Measurements from ENCODE around the gene GTF3C2. TPM values are rescaled to one million over a fixed set of nuclear protein-coding genes. Genes with fewer than 3 reads are reported as not detected.
A peak's percentile ranks its signal among the peaks of the same experiment; 100 is the strongest.

The GTF3C2 gene
- total and polyA plus RNA-seq, 2 of the 13 experiments (the other 11 are each of a cell fraction or from before 2014, with no cell fraction given) = 77.5 to 130 TPM

DNA sequence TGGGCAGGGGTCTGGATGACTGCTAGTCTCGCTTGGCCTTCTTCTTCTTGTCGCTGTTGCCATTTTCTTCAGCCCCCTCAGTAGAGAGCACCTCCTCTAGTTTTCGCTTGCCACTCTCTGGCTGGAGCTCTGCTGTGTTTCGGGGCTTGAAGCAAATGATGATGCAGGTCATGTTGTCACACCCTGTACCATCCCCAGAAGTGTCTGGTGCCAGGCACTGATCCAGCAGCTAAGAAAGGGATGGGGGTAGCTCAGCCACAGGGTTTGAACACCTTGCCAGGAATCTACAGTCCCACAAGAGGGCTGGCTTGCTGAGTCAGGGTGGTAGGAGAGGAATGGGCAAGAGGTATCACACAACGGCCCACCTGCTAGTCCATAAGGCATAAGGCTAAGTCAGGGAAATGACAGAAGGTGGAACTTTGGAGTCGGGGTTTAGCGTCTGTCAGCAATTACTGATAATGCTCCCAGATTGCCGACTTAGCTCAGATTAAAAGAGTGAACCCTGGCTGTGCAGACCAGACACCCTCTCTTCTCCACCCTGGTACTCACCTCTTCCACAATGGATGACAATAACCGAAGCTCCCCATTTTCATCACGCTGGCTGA lies 25.1 kb upstream of the GTF3C2 start:
- FAIRE-seq = no peak
- H3K4me2 ChIP-seq (ENCODE audit: low read depth, low read length) = no peak overlapping the region
- ChIA-PET CTCF (ENCODE audit: low intra/inter-chr PET ratio, low total read pairs) (no interaction called here), POLR2A (interaction anchor here (3.9 kb wide), 1 partner anchor 11 kb away, joined by 38 read pairs; the partner anchor contains the start of genes EIF2B4 and SNX17)
- in situ Hi-C loops (cut with HindIII; ENCODE audit: extremely low pct_ligation_motif_present, low pct_unique_long_range_greater_than_20kb) = no loop called here
- peaks cover 3% of the 10 kb centered on the region; the same call in 1 of the 2 replicates for H4K20me1 ChIP-seq (ENCODE audit: insufficient read depth, low read length)
- ATAC-seq = no peak
- intact Hi-C loops (cut with micrococcal nuclease; ENCODE audit: unreplicated experiment) = no loop called here
- BruUV-seq (replicated peaks) = TSS peak; percentile 71
- no peak overlapping the region for H3K4me3 ChIP-seq (replicated peaks in 1 of 3; ENCODE audit: insufficient read depth in 1 of 3, low read depth in 2 of 3, low read length in 3 of 3)
- no peaks in the 10 kb centered on the region for H3K27me3 ChIP-seq (ENCODE audit: control insufficient read depth in 1 of 2, insufficient read depth in 2 of 2, low read length in 2 of 2)
- H3K79me2 ChIP-seq (ENCODE audit: insufficient read depth, low read length) = peaks cover 3% of the 10 kb centered on the region
- H2AFZ ChIP-seq (ENCODE audit: low read length) = no peak overlapping the region
- no peak overlapping the region for H3K9ac ChIP-seq (ENCODE audit: insufficient read depth, low read depth, low read length)
- peak overlapping the region; percentile 61 for H3K27ac ChIP-seq (ENCODE audit: extremely low read length, insufficient read depth, low read length)
- DNase-seq (ENCODE audit: low spot score) = no peak
- WGBS (ENCODE audit: low lambda C conversion rate) = 96% methylated on average over 10 of the region's 10 CpGs
- H3K4me1 ChIP-seq (ENCODE audit: insufficient read depth, low read length) = peaks cover 26% of the 10 kb centered on the region
- H3K9me3 ChIP-seq (ENCODE audit: low read length) = no peaks in the 10 kb centered on the region
- H3K36me3 ChIP-seq (replicated peaks in 1 of 2; ENCODE audit: control insufficient read depth in 1 of 2, insufficient read depth in 2 of 2, low read length in 2 of 2) = peaks cover 39 to 69% of the 10 kb centered on the region in 2 experiments
- TF ChIP-seq ZNF709 (CRISPR knock-in tag; IDR thresholded peaks at IDR 0.05) (no peak), NCOR1 (IDR thresholded peaks at IDR 0.05; ENCODE audit: borderline replicate concordance, low read length) (no peak), FOXA3 (CRISPR knock-in tag; IDR thresholded peaks at IDR 0.05) (no peak), ZNF431 (CRISPR knock-in tag; IDR thresholded peaks at IDR 0.05; ENCODE audit: borderline replicate concordance, low read depth) (no peak), NKX3-1 (CRISPR knock-in tag; IDR thresholded peaks at IDR 0.05) (no peak), CCAR2 (optimal IDR thresholded peaks at IDR 0.05; ENCODE audit: low read depth, low read length) (no peak), ZNF543 (CRISPR knock-in tag; IDR thresholded peaks at IDR 0.05) (no peak), TBX3 (IDR thresholded peaks at IDR 0.05; ENCODE audit: borderline replicate concordance) (no peak)
- TF ChIP-seq, protein P1, sequence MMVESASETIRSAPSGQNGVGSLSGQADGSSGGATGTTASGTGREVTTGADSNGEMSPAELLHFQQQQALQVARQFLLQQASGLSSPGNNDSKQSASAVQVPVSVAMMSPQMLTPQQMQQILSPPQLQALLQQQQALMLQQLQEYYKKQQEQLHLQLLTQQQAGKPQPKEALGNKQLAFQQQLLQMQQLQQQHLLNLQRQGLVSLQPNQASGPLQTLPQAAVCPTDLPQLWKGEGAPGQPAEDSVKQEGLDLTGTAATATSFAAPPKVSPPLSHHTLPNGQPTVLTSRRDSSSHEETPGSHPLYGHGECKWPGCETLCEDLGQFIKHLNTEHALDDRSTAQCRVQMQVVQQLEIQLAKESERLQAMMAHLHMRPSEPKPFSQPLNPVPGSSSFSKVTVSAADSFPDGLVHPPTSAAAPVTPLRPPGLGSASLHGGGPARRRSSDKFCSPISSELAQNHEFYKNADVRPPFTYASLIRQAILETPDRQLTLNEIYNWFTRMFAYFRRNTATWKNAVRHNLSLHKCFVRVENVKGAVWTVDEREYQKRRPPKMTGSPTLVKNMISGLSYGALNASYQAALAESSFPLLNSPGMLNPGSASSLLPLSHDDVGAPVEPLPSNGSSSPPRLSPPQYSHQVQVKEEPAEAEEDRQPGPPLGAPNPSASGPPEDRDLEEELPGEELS (CRISPR knock-in tag; IDR thresholded peaks at IDR 0.05) = no peak
- TF ChIP-seq, protein P2, sequence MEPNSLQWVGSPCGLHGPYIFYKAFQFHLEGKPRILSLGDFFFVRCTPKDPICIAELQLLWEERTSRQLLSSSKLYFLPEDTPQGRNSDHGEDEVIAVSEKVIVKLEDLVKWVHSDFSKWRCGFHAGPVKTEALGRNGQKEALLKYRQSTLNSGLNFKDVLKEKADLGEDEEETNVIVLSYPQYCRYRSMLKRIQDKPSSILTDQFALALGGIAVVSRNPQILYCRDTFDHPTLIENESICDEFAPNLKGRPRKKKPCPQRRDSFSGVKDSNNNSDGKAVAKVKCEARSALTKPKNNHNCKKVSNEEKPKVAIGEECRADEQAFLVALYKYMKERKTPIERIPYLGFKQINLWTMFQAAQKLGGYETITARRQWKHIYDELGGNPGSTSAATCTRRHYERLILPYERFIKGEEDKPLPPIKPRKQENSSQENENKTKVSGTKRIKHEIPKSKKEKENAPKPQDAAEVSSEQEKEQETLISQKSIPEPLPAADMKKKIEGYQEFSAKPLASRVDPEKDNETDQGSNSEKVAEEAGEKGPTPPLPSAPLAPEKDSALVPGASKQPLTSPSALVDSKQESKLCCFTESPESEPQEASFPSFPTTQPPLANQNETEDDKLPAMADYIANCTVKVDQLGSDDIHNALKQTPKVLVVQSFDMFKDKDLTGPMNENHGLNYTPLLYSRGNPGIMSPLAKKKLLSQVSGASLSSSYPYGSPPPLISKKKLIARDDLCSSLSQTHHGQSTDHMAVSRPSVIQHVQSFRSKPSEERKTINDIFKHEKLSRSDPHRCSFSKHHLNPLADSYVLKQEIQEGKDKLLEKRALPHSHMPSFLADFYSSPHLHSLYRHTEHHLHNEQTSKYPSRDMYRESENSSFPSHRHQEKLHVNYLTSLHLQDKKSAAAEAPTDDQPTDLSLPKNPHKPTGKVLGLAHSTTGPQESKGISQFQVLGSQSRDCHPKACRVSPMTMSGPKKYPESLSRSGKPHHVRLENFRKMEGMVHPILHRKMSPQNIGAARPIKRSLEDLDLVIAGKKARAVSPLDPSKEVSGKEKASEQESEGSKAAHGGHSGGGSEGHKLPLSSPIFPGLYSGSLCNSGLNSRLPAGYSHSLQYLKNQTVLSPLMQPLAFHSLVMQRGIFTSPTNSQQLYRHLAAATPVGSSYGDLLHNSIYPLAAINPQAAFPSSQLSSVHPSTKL (CRISPR knock-in tag; IDR thresholded peaks at IDR 0.05) = no peak
- TF ChIP-seq, protein P3, sequence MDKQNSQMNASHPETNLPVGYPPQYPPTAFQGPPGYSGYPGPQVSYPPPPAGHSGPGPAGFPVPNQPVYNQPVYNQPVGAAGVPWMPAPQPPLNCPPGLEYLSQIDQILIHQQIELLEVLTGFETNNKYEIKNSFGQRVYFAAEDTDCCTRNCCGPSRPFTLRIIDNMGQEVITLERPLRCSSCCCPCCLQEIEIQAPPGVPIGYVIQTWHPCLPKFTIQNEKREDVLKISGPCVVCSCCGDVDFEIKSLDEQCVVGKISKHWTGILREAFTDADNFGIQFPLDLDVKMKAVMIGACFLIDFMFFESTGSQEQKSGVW (CRISPR knock-in tag; IDR thresholded peaks at IDR 0.05; ENCODE audit: borderline replicate concordance) = no peak
- TF ChIP-seq, protein P4, sequence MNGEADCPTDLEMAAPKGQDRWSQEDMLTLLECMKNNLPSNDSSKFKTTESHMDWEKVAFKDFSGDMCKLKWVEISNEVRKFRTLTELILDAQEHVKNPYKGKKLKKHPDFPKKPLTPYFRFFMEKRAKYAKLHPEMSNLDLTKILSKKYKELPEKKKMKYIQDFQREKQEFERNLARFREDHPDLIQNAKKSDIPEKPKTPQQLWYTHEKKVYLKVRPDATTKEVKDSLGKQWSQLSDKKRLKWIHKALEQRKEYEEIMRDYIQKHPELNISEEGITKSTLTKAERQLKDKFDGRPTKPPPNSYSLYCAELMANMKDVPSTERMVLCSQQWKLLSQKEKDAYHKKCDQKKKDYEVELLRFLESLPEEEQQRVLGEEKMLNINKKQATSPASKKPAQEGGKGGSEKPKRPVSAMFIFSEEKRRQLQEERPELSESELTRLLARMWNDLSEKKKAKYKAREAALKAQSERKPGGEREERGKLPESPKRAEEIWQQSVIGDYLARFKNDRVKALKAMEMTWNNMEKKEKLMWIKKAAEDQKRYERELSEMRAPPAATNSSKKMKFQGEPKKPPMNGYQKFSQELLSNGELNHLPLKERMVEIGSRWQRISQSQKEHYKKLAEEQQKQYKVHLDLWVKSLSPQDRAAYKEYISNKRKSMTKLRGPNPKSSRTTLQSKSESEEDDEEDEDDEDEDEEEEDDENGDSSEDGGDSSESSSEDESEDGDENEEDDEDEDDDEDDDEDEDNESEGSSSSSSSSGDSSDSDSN (CRISPR knock-in tag; IDR thresholded peaks at IDR 0.05) = no peak
- TF ChIP-seq, protein P5, sequence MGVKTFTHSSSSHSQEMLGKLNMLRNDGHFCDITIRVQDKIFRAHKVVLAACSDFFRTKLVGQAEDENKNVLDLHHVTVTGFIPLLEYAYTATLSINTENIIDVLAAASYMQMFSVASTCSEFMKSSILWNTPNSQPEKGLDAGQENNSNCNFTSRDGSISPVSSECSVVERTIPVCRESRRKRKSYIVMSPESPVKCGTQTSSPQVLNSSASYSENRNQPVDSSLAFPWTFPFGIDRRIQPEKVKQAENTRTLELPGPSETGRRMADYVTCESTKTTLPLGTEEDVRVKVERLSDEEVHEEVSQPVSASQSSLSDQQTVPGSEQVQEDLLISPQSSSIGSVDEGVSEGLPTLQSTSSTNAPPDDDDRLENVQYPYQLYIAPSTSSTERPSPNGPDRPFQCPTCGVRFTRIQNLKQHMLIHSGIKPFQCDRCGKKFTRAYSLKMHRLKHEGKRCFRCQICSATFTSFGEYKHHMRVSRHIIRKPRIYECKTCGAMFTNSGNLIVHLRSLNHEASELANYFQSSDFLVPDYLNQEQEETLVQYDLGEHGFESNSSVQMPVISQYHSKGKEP (CRISPR knock-in tag; IDR thresholded peaks at IDR 0.05) = no peak
